GM12872 (cell line): Measurements from ENCODE around the gene ATPAF2.

ENCODE experiments used
- CTCF ChIP-seq: IDR thresholded peaks from 3 replicates; pipeline ENCODE4 v1.5.1; 2011; ENCODE audit warnings: low read depth, mild to moderate bottlenecking, low read length, moderate library complexity; ENCODE audit not compliant: insufficient read depth

ATPAF2 gene

GRCh38 chr17:18038861-18039534, at the start of gene ATPAF2, which contains the start of gene GID4:
Gene ATPAF2 (minus strand): TSS chr17:18039168. CDS start chr17:18039013, 155 bp downstream.
Gene GID4 (plus strand): TSS chr17:18039408. CDS start chr17:18039465, 57 bp downstream.
- TF ChIP-seq CTCF, result 0 out of 3 replicates have a peak, but pooled peaks have one; percentile 3

GRCh38 chr17:18087610-18088491, 48.9 kb upstream of the ATPAF2 start, which contains the start of gene DRG2:
Gene DRG2 (plus strand): TSS chr17:18087948. CDS start chr17:18088024, 76 bp downstream.
- TF ChIP-seq CTCF, result no peak

- no peak for TF ChIP-seq CTCF
Observed at GRCh38 chr17:18084256-18084655, 45.3 kb upstream of the ATPAF2 start.

- no peak for TF ChIP-seq CTCF
Observed at GRCh38 chr17:18079543-18079942, 40.6 kb upstream of the ATPAF2 start.

GRCh38 chr17:18076936-18077335, 38.0 kb upstream of the ATPAF2 start:
- no peak for TF ChIP-seq CTCF

GRCh38 chr17:18074566-18075272, 35.8 kb upstream of the ATPAF2 start:
- TF ChIP-seq CTCF, result no peak

- TF ChIP-seq CTCF, result no peak
Observed at GRCh38 chr17:18071751-18072150, 32.8 kb upstream of the ATPAF2 start.
